ENCODE measurements around the gene DIP2C.
A peak's percentile ranks its signal among the peaks of the same experiment; 100 is the strongest.

DIP2C gene

DNA sequence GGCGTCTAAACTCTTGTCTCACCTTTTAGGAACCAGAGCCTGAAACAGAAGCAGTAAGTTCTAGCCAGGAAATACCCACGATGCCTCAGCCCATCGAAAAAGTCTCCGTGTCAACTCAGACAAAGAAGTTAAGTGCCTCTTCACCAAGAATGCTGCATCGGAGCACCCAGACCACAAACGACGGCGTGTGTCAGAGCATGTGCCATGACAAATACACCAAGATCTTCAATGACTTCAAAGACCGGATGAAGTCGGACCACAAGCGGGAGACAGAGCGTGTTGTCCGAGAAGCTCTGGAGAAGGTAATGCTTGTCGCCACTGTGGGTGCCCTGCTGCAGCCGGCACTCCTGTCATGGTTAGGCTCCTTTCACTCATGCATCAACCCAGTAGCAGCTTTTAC lies 441.2 kb downstream of the DIP2C start:
- H3K4me1 ChIP-seq: no peaks in the 10 kb centered on the region
- TF ChIP-seq, protein P1, sequence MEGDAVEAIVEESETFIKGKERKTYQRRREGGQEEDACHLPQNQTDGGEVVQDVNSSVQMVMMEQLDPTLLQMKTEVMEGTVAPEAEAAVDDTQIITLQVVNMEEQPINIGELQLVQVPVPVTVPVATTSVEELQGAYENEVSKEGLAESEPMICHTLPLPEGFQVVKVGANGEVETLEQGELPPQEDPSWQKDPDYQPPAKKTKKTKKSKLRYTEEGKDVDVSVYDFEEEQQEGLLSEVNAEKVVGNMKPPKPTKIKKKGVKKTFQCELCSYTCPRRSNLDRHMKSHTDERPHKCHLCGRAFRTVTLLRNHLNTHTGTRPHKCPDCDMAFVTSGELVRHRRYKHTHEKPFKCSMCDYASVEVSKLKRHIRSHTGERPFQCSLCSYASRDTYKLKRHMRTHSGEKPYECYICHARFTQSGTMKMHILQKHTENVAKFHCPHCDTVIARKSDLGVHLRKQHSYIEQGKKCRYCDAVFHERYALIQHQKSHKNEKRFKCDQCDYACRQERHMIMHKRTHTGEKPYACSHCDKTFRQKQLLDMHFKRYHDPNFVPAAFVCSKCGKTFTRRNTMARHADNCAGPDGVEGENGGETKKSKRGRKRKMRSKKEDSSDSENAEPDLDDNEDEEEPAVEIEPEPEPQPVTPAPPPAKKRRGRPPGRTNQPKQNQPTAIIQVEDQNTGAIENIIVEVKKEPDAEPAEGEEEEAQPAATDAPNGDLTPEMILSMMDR (IDR thresholded peaks at IDR 0.05): no peak
- no peak overlapping the region for H3K27ac ChIP-seq
- no peaks in the 10 kb centered on the region for H3K9me3 ChIP-seq
- no peaks in the 10 kb centered on the region for H3K27me3 ChIP-seq
- peaks cover 58 to 83% (median 75%) of the 10 kb centered on the region in 3 donors for H3K36me3 ChIP-seq
- no peak for DNase-seq
- H3K4me3 ChIP-seq: no peak overlapping the region
- intact Hi-C loops (cut with DNase I; ENCODE audit: low total_unique reads): no loop called here

DNA sequence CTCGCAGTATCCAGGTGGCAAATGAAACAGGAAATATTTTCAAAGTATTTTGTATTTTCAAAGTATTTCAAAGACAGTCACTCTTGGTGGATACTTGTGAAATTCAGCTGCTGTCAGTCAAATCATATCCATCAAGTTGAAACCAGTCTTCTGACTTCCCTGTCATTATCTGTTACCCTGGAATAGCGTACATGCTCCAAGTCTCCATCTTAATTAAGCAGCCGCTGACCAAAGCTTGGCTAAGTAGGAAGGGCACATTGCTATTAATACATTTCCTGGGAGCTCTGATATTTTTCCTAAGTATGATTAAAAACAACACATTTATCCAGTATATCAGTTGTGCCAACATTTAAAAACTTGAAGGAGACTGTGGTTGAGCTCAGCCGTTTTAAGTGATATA lies 442.0 kb downstream of the DIP2C start:
- H3K4me1 ChIP-seq: no peaks in the 10 kb centered on the region
- no peak for DNase-seq
- intact Hi-C loops (cut with DNase I; ENCODE audit: low total_unique reads): no loop called here
- no peak overlapping the region for H3K27ac ChIP-seq
- H3K9me3 ChIP-seq: no peaks in the 10 kb centered on the region
- no peak overlapping the region for H3K4me3 ChIP-seq
- H3K36me3 ChIP-seq: peaks cover 64 to 79% (median 71%) of the 10 kb centered on the region in 3 donors
- H3K27me3 ChIP-seq: no peaks in the 10 kb centered on the region
- TF ChIP-seq, protein P1 (IDR thresholded peaks at IDR 0.05): no peak

DNA sequence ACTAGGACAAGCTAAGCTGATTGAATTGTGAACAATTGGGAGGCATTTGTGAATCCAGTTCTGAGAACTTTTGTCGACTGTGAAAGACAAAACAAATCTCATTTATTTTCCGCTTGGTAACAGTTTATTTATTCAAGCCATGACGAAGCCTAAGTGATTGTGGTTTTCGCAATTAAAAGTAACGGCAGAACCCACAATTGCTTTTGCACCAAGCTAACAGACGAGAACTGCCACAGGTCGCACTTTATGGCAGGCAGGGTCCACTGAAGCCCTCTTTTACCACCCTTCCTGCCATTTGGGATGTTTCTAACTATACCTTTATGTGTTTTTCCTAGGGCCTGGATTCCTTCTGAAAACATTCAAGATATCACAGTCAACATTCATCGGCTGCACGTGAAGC lies 443.0 kb downstream of the DIP2C start:
- Histone ChIP-seq H3K27ac (no peak overlapping the region), H3K27me3 (no peaks in the 10 kb centered on the region), H3K9me3 (no peaks in the 10 kb centered on the region), H3K4me3 (no peak overlapping the region), H3K36me3 (peaks cover 58 to 74% (median 66%) of the 10 kb centered on the region in 3 donors), H3K4me1 (peaks cover 0 to 9% (median 3%) of the 10 kb centered on the region in 4 donors)
- intact Hi-C loops (cut with DNase I; ENCODE audit: low total_unique reads): no loop called here
- TF ChIP-seq, protein P1 (IDR thresholded peaks at IDR 0.05): no peak
- DNase-seq: no peak

DNA sequence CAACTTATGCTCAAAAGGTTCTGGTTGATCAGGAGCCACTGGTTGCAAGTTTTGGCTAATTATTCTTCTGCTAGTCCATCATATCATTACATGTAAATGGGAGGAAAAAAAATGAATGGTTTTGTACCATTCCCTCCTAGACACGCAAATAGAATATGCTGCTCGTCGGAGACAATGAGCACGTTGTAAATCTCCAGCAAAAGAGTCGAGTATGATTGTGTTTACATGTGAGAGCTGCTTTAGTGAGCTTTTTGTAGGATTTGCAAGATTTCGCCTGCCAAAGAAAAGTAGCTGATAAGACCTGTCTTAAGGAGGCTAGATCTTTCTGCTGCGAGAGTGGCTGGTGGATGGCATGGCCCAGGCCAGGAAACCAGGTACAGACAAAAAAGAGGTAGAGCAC lies 445.2 kb downstream of the DIP2C start:
- TF ChIP-seq, protein P1 (IDR thresholded peaks at IDR 0.05): no peak
- no peak overlapping the region for H3K4me3 ChIP-seq
- H3K27me3 ChIP-seq: no peaks in the 10 kb centered on the region
- intact Hi-C loops (cut with DNase I; ENCODE audit: low total_unique reads): no loop called here
- H3K9me3 ChIP-seq: no peaks in the 10 kb centered on the region
- peaks cover 0 to 19% (median 7%) of the 10 kb centered on the region in 4 donors for H3K4me1 ChIP-seq
- H3K27ac ChIP-seq: no peak overlapping the region
- H3K36me3 ChIP-seq: peaks cover 36 to 69% (median 45%) of the 10 kb centered on the region in 3 donors
- DNase-seq: no peak

DNA sequence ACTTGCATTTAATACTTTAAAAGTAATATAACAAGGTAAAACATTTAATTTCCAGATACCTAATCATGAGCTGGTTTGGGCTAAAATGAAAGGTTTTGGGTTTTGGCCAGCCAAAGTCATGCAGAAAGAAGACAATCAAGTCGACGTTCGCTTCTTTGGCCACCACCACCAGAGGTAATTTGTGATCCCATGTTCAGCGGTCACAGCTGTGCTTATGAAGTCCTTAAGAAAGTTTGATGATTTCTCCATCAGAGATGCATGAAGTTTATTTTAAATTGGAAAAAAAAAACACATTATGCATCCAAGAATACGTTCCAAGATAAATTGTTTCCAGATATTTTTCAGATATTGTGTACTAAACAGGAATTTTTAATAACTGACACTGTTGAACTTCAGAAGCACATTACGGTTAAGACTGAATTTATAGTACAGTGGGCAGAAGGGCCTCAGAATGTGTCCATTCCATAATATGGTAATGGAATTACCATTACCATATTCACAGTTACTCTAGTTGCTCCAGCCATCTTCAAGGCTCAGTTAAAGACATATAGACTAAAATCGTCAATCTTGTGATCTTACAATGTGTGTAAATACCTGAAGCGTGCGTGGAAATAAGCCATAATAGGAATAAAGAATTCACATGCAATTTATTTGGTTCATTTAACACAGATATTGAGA lies 447.4 kb downstream of the DIP2C start:
- Histone ChIP-seq H3K27ac (peak overlapping the region in 1 of 2 donors; percentile 29), H3K27me3 (no peaks in the 10 kb centered on the region), H3K9me3 (no peaks in the 10 kb centered on the region), H3K36me3 (peaks cover 26 to 58% (median 32%) of the 10 kb centered on the region in 3 donors), H3K4me3 (no peak overlapping the region), H3K4me1 (peaks cover 0 to 19% (median 7%) of the 10 kb centered on the region in 4 donors)
- intact Hi-C loops (cut with DNase I; ENCODE audit: low total_unique reads): no loop called here
- TF ChIP-seq, protein P1 (IDR thresholded peaks at IDR 0.05): no peak
- DNase-seq: no peak
